ENCODE data around the gene CDH5. TPM values are rescaled to one million over a fixed set of nuclear protein-coding genes. Genes with fewer than 3 reads are reported as not detected.

The CDH5 gene
- total RNA-seq, 5 donors from 2014 or later (not counting 1 experiment from before 2014, with no cell fraction given), result 0.10 to 0.20 TPM; not detected in 3

DNA sequence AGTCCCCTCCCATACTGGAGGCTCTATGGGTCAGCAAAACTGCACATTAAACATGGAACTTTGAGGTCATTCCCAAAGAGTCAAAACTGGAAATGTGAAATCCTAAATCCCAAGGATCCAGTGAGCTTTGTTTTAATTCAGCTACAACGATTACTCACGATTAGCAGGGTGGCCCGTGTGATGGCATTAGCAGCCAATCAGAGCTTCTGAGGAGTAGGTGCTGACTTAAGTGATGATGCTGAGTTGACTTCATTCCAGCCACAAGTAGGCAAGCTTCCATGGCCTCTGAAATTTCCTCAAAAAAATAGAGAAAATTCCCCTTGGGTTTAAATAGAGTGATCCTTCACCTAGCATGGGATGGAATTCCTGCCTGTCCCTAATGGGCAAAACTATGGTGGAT is 32.5 kb downstream of the CDH5 start:
- POLR2A ChIA-PET, result no interaction called here
- no peaks in the 10 kb centered on the region for H3K9me3 Mint-ChIP-seq
- CTCF ChIA-PET, result interaction anchor here in 1 of 2 donors (0.5 kb wide), 1 partner anchor 200 kb away, joined by 3 read pairs; no protein-coding TSS in a partner anchor
- no peak overlapping the region for H3K27ac ChIP-seq (ENCODE audit: low read length)
- H3K36me3 Mint-ChIP-seq, result no peaks in the 10 kb centered on the region
- DNase-seq, result no peak
- peaks cover 0 to 36% of the 10 kb centered on the region in 2 experiments for H3K27me3 ChIP-seq (replicated peaks in 1 of 2; ENCODE audit: control insufficient read depth in 2 of 2, extremely low read depth in 1 of 2, insufficient read depth in 2 of 2, low read length in 1 of 2)
- no peaks in the 10 kb centered on the region for H3K36me3 ChIP-seq (ENCODE audit: control insufficient read depth in 2 of 2, extremely low read depth in 1 of 2, insufficient read depth in 1 of 2, low read length in 1 of 2)
- no peak overlapping the region for H3K4me3 Mint-ChIP-seq
- no peak overlapping the region for H3K27ac Mint-ChIP-seq
- H3K4me3 ChIP-seq (ENCODE audit: control insufficient read depth in 1 of 2, extremely low read depth in 1 of 2, low read length in 1 of 2), result no peak overlapping the region
- H3K4me1 ChIP-seq (ENCODE audit: control insufficient read depth in 1 of 2, extremely low read depth in 1 of 2, insufficient read depth in 2 of 2, low read length in 2 of 2), result no peaks in the 10 kb centered on the region
- H3K9me3 ChIP-seq, result no peaks in the 10 kb centered on the region
- 93% methylated on average over 3 of the region's 3 CpGs for WGBS (ENCODE audit: insufficient coverage)
- H3K27me3 Mint-ChIP-seq, result peaks cover 0 to 11% of the 10 kb centered on the region in 2 donors
- no peak for ATAC-seq (replicated peaks in 1 of 4)
- H3K4me1 Mint-ChIP-seq, result no peaks in the 10 kb centered on the region

DNA sequence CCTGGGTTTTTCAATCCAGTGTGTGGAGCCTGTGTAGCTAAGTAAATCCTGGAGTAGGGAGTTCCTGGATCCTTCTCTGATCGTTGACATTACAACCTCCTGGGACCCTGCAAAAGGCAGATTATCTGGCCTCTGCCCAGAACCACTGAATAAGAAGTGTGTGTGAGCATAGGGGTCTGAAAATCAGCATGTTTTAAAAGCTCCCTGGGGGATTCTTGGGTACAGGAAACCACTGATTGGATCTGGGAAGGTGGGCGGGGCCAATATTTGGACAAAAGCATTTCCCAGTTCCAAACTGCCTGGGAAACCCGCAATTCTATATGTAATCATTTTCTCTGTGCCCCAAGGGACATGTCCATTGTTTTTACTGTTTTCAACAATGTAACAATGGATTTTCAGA is 33.4 kb downstream of the CDH5 start:
- ATAC-seq (replicated peaks in 1 of 4) (no peak), DNase-seq (no peak)
- no peaks in the 10 kb centered on the region for H3K36me3 ChIP-seq (ENCODE audit: control insufficient read depth in 2 of 2, extremely low read depth in 1 of 2, insufficient read depth in 1 of 2, low read length in 1 of 2)
- no peaks in the 10 kb centered on the region for H3K36me3 Mint-ChIP-seq
- H3K4me3 Mint-ChIP-seq, result no peak overlapping the region
- H3K4me1 ChIP-seq (ENCODE audit: control insufficient read depth in 1 of 2, extremely low read depth in 1 of 2, insufficient read depth in 2 of 2, low read length in 2 of 2), result no peaks in the 10 kb centered on the region
- POLR2A ChIA-PET, result interaction anchor here in 1 of 2 donors (0.5 kb wide), 1 partner anchor 41 kb away, joined by 3 read pairs; no protein-coding TSS in a partner anchor
- H3K27ac Mint-ChIP-seq, result no peak overlapping the region
- no peak overlapping the region for H3K27ac ChIP-seq (ENCODE audit: low read length)
- no peaks in the 10 kb centered on the region for H3K4me1 Mint-ChIP-seq
- H3K9me3 ChIP-seq, result no peaks in the 10 kb centered on the region
- H3K9me3 Mint-ChIP-seq, result no peaks in the 10 kb centered on the region
- H3K27me3 ChIP-seq (replicated peaks in 1 of 2; ENCODE audit: control insufficient read depth in 2 of 2, extremely low read depth in 1 of 2, insufficient read depth in 2 of 2, low read length in 1 of 2), result peaks cover 0 to 39% of the 10 kb centered on the region in 2 experiments
- CTCF ChIA-PET, result interaction anchor here in 1 of 2 donors (0.6 kb wide), 1 partner anchor 25 kb away, joined by 6 read pairs; no protein-coding TSS in a partner anchor
- H3K27me3 Mint-ChIP-seq, result peaks cover 0 to 14% of the 10 kb centered on the region in 2 donors
- H3K4me3 ChIP-seq (ENCODE audit: control insufficient read depth in 1 of 2, extremely low read depth in 1 of 2, low read length in 1 of 2), result no peak overlapping the region
- 60% methylated on average over 1 of the region's 3 CpGs for WGBS (ENCODE audit: insufficient coverage)

DNA sequence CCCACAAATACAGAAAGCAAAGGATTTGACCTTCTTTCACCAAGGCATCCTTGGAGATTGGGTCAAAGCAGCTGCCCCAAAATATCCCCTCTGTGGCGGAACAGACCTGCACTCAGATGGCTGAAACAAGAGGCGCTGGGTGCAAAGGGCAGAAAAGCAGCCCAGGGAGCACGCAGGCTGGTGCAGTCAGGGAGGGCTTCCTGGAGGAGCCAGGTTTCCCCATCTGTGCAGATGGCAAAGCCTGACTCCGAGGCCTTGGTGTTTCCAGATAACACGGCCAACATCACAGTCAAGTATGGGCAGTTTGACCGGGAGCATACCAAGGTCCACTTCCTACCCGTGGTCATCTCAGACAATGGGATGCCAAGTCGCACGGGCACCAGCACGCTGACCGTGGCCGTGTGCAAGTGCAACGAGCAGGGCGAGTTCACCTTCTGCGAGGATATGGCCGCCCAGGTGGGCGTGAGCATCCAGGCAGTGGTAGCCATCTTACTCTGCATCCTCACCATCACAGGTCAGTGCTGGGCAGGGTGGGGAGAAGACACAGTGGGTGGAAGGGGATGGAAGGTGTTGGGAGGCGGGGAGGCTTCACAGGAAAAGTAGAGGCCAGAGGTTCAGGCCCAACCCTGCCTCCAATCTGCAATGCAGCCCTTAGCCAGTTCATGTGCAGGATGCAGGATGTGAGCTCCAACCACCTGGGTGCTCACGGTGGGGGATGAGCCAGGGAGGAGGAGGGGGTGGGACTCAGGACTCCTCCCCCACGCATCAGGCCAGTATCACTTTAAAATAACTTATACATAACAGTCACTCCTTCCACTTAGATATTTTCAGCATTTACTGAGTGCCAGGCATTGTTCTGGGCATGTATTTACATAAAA is 34.3 kb downstream of the CDH5 start:
- Mint-ChIP-seq H3K9me3 (no peaks in the 10 kb centered on the region), H3K4me1 (no peaks in the 10 kb centered on the region), H3K4me3 (no peak overlapping the region), H3K27me3 (peaks cover 0 to 18% of the 10 kb centered on the region in 2 donors), H3K27ac (no peak overlapping the region), H3K36me3 (no peaks in the 10 kb centered on the region)
- no peak overlapping the region for H3K4me3 ChIP-seq (ENCODE audit: control insufficient read depth in 1 of 2, extremely low read depth in 1 of 2, low read length in 1 of 2)
- H3K9me3 ChIP-seq, result no peaks in the 10 kb centered on the region
- no peak overlapping the region for H3K27ac ChIP-seq (ENCODE audit: low read length)
- ChIA-PET CTCF (interaction anchor here (0.6 kb wide), 2 partner anchors 17 to 25 kb away, joined by 6 to 7 read pairs; no protein-coding TSS in a partner anchor), POLR2A (interaction anchor here in 1 of 2 donors (0.5 kb wide), 1 partner anchor 42 kb away, joined by 3 read pairs; no protein-coding TSS in a partner anchor)
- ATAC-seq (replicated peaks in 1 of 4), result no peak
- no peaks in the 10 kb centered on the region for H3K36me3 ChIP-seq (ENCODE audit: control insufficient read depth in 2 of 2, extremely low read depth in 1 of 2, insufficient read depth in 1 of 2, low read length in 1 of 2)
- no peak for DNase-seq
- no peaks in the 10 kb centered on the region for H3K4me1 ChIP-seq (ENCODE audit: control insufficient read depth in 1 of 2, extremely low read depth in 1 of 2, insufficient read depth in 2 of 2, low read length in 2 of 2)
- H3K27me3 ChIP-seq (replicated peaks in 1 of 2; ENCODE audit: control insufficient read depth in 2 of 2, extremely low read depth in 1 of 2, insufficient read depth in 2 of 2, low read length in 1 of 2), result peaks cover 0 to 39% of the 10 kb centered on the region in 2 experiments
- 91% methylated on average over 15 of the region's 20 CpGs for WGBS (ENCODE audit: insufficient coverage)

DNA sequence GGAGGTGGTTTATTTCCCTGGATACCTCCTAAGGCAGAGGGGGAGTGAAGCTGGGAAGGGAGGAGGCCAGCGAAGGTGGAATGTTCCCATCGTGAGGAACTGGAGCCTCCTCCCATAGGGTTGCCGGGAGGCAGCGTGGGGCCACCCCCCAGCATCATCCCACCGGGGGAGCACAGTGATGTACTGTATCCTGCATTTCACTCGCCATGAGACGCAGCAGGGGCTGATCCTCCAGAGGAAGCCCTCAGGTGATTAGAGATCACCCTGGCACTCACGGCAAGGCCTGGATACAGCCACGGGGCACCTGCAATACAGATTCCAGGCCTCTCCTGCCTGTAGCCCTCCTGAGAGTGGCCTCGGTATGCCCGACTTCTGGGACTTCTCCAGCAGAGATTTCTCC is 35.1 kb downstream of the CDH5 start:
- Histone ChIP-seq H3K36me3 (ENCODE audit: control insufficient read depth in 2 of 2, extremely low read depth in 1 of 2, insufficient read depth in 1 of 2, low read length in 1 of 2) (no peaks in the 10 kb centered on the region), H3K4me1 (ENCODE audit: control insufficient read depth in 1 of 2, extremely low read depth in 1 of 2, insufficient read depth in 2 of 2, low read length in 2 of 2) (peaks cover 0 to 4% of the 10 kb centered on the region in 2 experiments), H3K4me3 (ENCODE audit: control insufficient read depth in 1 of 2, extremely low read depth in 1 of 2, low read length in 1 of 2) (no peak overlapping the region), H3K27ac (ENCODE audit: low read length) (no peak overlapping the region), H3K9me3 (no peaks in the 10 kb centered on the region), H3K27me3 (replicated peaks in 1 of 2; ENCODE audit: control insufficient read depth in 2 of 2, extremely low read depth in 1 of 2, insufficient read depth in 2 of 2, low read length in 1 of 2) (peaks cover 0 to 47% of the 10 kb centered on the region in 2 experiments)
- ATAC-seq (replicated peaks in 1 of 4) (no peak), DNase-seq (no peak)
- 97% methylated on average over 6 of the region's 11 CpGs for WGBS (ENCODE audit: insufficient coverage)
- Mint-ChIP-seq H3K4me3 (no peak overlapping the region), H3K9me3 (no peaks in the 10 kb centered on the region), H3K27me3 (peaks cover 0 to 15% of the 10 kb centered on the region in 2 donors), H3K4me1 (peaks cover 0 to 2% (median 0%) of the 10 kb centered on the region in 3 donors), H3K27ac (no peak overlapping the region), H3K36me3 (no peaks in the 10 kb centered on the region)
- ChIA-PET CTCF (interaction anchor here in 1 of 2 donors (0.6 kb wide), 1 partner anchor 17 kb away, joined by 7 read pairs; no protein-coding TSS in a partner anchor), POLR2A (no interaction called here)

DNA sequence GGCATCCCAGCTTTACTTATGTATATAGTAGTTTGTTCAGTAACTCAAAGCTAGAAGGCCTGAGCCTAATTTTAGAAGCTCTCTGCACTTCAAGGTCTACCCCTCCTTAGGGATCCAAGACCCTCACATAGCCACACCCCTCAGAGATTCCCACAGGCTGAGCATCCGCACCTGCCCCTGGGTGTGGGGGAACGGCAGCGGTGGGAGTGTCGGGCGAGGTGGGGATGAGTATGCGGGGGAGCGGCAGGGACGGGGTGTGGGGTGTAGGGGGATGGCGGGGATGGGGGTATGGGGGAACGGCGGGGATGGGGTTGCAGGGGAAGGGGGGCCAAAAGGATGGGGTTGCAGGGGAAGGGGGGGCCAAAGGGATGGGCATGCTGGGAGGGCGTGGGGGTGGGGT is 35.7 kb downstream of the CDH5 start:
- DNase-seq (no peak), ATAC-seq (replicated peaks in 1 of 4) (no peak)
- Mint-ChIP-seq H3K4me3 (no peak overlapping the region), H3K27ac (no peak overlapping the region), H3K36me3 (no peaks in the 10 kb centered on the region), H3K9me3 (no peaks in the 10 kb centered on the region), H3K4me1 (peaks cover 4 to 7% (median 5%) of the 10 kb centered on the region in 3 donors), H3K27me3 (peaks cover 0 to 14% of the 10 kb centered on the region in 2 donors)
- no peaks in the 10 kb centered on the region for H3K9me3 ChIP-seq
- WGBS (ENCODE audit: insufficient coverage), result no CpG with 5 or more reads among the region's 12 CpGs
- no peaks in the 10 kb centered on the region for H3K36me3 ChIP-seq (ENCODE audit: control insufficient read depth in 2 of 2, extremely low read depth in 1 of 2, insufficient read depth in 1 of 2, low read length in 1 of 2)
- H3K27me3 ChIP-seq (replicated peaks in 1 of 2; ENCODE audit: control insufficient read depth in 2 of 2, extremely low read depth in 1 of 2, insufficient read depth in 2 of 2, low read length in 1 of 2), result peaks cover 0 to 48% of the 10 kb centered on the region in 2 experiments
- no peak overlapping the region for H3K4me3 ChIP-seq (ENCODE audit: control insufficient read depth in 1 of 2, extremely low read depth in 1 of 2, low read length in 1 of 2)
- H3K27ac ChIP-seq (ENCODE audit: low read length), result no peak overlapping the region
- CTCF ChIA-PET, result no interaction called here
- POLR2A ChIA-PET, result interaction anchor here in 1 of 2 donors (0.6 kb wide), 1 partner anchor 420 kb away, joined by 7 read pairs; no protein-coding TSS in a partner anchor
- H3K4me1 ChIP-seq (ENCODE audit: control insufficient read depth in 1 of 2, extremely low read depth in 1 of 2, insufficient read depth in 2 of 2, low read length in 2 of 2), result peaks cover 3 to 10% of the 10 kb centered on the region in 2 experiments

DNA sequence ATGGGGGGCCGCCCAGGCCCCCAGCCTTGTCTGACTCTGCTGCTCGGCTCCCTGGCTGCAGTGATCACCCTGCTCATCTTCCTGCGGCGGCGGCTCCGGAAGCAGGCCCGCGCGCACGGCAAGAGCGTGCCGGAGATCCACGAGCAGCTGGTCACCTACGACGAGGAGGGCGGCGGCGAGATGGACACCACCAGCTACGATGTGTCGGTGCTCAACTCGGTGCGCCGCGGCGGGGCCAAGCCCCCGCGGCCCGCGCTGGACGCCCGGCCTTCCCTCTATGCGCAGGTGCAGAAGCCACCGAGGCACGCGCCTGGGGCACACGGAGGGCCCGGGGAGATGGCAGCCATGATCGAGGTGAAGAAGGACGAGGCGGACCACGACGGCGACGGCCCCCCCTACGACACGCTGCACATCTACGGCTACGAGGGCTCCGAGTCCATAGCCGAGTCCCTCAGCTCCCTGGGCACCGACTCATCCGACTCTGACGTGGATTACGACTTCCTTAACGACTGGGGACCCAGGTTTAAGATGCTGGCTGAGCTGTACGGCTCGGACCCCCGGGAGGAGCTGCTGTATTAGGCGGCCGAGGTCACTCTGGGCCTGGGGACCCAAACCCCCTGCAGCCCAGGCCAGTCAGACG is 36.2 kb downstream of the CDH5 start:
- Histone ChIP-seq H3K4me3 (ENCODE audit: control insufficient read depth in 1 of 2, extremely low read depth in 1 of 2, low read length in 1 of 2) (no peak overlapping the region), H3K27ac (ENCODE audit: low read length) (no peak overlapping the region), H3K36me3 (ENCODE audit: control insufficient read depth in 2 of 2, extremely low read depth in 1 of 2, insufficient read depth in 1 of 2, low read length in 1 of 2) (no peaks in the 10 kb centered on the region), H3K9me3 (no peaks in the 10 kb centered on the region), H3K27me3 (replicated peaks in 1 of 2; ENCODE audit: control insufficient read depth in 2 of 2, extremely low read depth in 1 of 2, insufficient read depth in 2 of 2, low read length in 1 of 2) (peaks cover 0 to 46% of the 10 kb centered on the region in 2 experiments), H3K4me1 (ENCODE audit: control insufficient read depth in 1 of 2, extremely low read depth in 1 of 2, insufficient read depth in 2 of 2, low read length in 2 of 2) (peaks cover 3 to 11% of the 10 kb centered on the region in 2 experiments)
- H3K4me1 Mint-ChIP-seq, result peaks cover 5 to 8% (median 6%) of the 10 kb centered on the region in 3 donors
- ATAC-seq (replicated peaks in 1 of 4), result no peak
- no peaks in the 10 kb centered on the region for H3K36me3 Mint-ChIP-seq
- POLR2A ChIA-PET, result interaction anchor here in 1 of 2 donors (0.6 kb wide), 1 partner anchor 420 kb away, joined by 7 read pairs; no protein-coding TSS in a partner anchor
- 92% methylated on average over 60 of the region's 61 CpGs for WGBS (ENCODE audit: insufficient coverage)
- peaks cover 0 to 14% of the 10 kb centered on the region in 2 donors for H3K27me3 Mint-ChIP-seq
- no peak for DNase-seq
- H3K9me3 Mint-ChIP-seq, result no peaks in the 10 kb centered on the region
- H3K27ac Mint-ChIP-seq, result no peak overlapping the region
- no peak overlapping the region for H3K4me3 Mint-ChIP-seq
- CTCF ChIA-PET, result no interaction called here

All from T-cell (primary cell).